GM19238 (cell line): ENCODE measurements around the gene C18orf54.
"Not testable (repeated sequence)": the region's sequence is repeated elsewhere in the genome, so short reads cannot be mapped to it uniquely, and the experiment has no call there.

ENCODE experiments used
- DNase-seq: peaks from one replicate; pipeline ENCODE4 v3.0.0; 2011; ENCODE audit warnings: low spot score; ENCODE audit not compliant: insufficient read length

C18orf54 gene

GRCh38 chr18:54357660-54358494 lies at the start of gene C18orf54, which contains the start of gene STARD6:
C18orf54 (plus strand) TSS chr18:54357906; CDS start chr18:54360573, 2,667 bp downstream.
STARD6 (minus strand) TSS chr18:54357858; CDS start chr18:54354573, 3,285 bp downstream.
- peak; percentile 90 for DNase-seq

GRCh38 chr18:54309564-54309963 lies 48.1 kb upstream of the C18orf54 start:
- DNase-seq: not testable (repeated sequence)

- DNase-seq: no peak
These were observed 41.5 kb upstream of the C18orf54 start for GRCh38 chr18:54316071-54316820.

GRCh38 chr18:54323561-54323960 lies 34.1 kb upstream of the C18orf54 start:
- DNase-seq: no peak

- no peak for DNase-seq
These were observed 33.7 kb upstream of the C18orf54 start for GRCh38 chr18:54323970-54324369.

GRCh38 chr18:54327818-54328217 lies 29.9 kb upstream of the C18orf54 start:
- no peak for DNase-seq

GRCh38 chr18:54329787-54330186 lies 27.9 kb upstream of the C18orf54 start:
- DNase-seq: no peak

GRCh38 chr18:54330768-54331548 lies 26.7 kb upstream of the C18orf54 start:
- no peak for DNase-seq

- no peak for DNase-seq
These were observed 22.0 kb upstream of the C18orf54 start for GRCh38 chr18:54335638-54336173.

GRCh38 chr18:54338230-54338629 lies 19.5 kb upstream of the C18orf54 start:
- DNase-seq: no peak

- DNase-seq: no peak
These were observed 6.5 kb upstream of the C18orf54 start for GRCh38 chr18:54351186-54351585.

- peak; percentile 2 for DNase-seq
These were observed 535 bp upstream of the C18orf54 start for GRCh38 chr18:54357082-54357659.

- DNase-seq: no peak
These were observed 862 bp downstream of the C18orf54 start for GRCh38 chr18:54358495-54359040.

GRCh38 chr18:54359233-54359632 lies 1.5 kb downstream of the C18orf54 start:
- no peak for DNase-seq

GRCh38 chr18:54360406-54360805 lies 2.7 kb downstream of the C18orf54 start:
- no peak for DNase-seq

GRCh38 chr18:54378057-54378456 lies 20.4 kb downstream of the C18orf54 start:
- no peak for DNase-seq

- DNase-seq: no peak
These were observed 23.9 kb downstream of the C18orf54 start for GRCh38 chr18:54381640-54382039.

- no peak for DNase-seq
These were observed 24.4 kb downstream of the C18orf54 start for GRCh38 chr18:54382076-54382475.

GRCh38 chr18:54382733-54383252 lies 25.1 kb downstream of the C18orf54 start:
- no peak for DNase-seq

- DNase-seq: no peak
These were observed 28.3 kb downstream of the C18orf54 start for GRCh38 chr18:54386043-54386442.
